ENCODE measurements around the gene WIZ. TPM values are rescaled to one million over a fixed set of nuclear protein-coding genes. Genes with fewer than 3 reads are reported as not detected.

WIZ gene
- 15.5 to 24.5 TPM (median 22.0 TPM) in 5 replicates for total RNA-seq (2022; extraction: Qiagen RNA extraction; ENCODE audit: low read depth)

GRCh38 chr19:15449620-15450527 lies at the start of gene WIZ:
WIZ (minus strand) TSS chr19:15449956; CDS start chr19:15448307, 1,649 bp downstream.

GRCh38 chr19:15479391-15480345 lies 29.9 kb upstream of the WIZ start, which contains the start of gene PGLYRP2:
PGLYRP2 (minus strand) TSS chr19:15479501; CDS start chr19:15479371, 130 bp downstream.

DNA sequence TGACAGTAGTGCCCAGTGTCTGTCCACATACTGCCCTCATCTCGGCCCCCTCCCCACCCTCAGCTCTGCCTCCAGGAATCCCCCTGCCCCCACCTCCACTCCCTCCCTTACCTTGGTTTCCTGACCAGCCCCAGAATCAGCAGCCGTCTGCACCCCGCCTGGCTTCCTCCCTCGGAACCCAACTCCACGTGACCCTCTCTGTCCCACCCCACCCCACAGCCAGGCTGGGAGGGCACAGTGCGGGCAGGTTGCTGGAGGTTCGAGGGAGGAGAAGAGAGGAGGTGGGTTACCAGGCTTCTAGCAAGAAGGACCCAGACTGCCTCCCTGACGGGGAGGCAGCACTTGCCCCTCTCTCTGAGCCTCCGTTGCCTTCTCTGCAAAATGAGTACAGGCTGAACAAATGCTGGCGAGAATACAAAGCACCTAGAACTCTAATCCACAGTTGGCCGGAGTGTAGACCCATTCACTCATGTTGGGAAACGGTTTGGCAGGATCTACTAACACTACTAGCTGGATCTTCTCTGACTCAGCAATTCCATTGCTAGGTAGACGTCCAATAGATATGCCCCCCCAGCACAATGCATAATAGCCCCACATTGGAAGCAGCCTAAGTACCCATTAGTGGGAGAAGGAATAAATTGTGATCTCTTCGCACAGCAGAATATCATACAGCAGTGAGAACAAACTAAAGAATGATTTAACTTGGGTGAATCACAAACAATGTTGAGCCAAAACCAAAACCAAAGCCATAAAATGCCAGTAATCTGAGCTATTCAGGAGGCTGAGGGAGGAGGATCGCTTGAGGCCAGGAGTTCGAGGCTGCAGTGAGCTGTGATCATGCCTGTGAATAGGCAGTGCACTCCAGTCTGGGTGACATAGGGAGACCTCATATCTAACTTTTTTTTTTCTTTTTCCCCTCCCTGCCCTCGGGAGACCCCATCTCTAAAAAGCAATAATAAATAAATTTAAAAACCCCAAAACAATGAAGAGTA lies 14.9 kb upstream of the WIZ start, which contains the start of gene RASAL3:
TSS of gene RASAL3 (minus strand) at position 151 of the 992 bp plus-strand sequence. CDS start 186 bp downstream, outside the sequence.

DNA sequence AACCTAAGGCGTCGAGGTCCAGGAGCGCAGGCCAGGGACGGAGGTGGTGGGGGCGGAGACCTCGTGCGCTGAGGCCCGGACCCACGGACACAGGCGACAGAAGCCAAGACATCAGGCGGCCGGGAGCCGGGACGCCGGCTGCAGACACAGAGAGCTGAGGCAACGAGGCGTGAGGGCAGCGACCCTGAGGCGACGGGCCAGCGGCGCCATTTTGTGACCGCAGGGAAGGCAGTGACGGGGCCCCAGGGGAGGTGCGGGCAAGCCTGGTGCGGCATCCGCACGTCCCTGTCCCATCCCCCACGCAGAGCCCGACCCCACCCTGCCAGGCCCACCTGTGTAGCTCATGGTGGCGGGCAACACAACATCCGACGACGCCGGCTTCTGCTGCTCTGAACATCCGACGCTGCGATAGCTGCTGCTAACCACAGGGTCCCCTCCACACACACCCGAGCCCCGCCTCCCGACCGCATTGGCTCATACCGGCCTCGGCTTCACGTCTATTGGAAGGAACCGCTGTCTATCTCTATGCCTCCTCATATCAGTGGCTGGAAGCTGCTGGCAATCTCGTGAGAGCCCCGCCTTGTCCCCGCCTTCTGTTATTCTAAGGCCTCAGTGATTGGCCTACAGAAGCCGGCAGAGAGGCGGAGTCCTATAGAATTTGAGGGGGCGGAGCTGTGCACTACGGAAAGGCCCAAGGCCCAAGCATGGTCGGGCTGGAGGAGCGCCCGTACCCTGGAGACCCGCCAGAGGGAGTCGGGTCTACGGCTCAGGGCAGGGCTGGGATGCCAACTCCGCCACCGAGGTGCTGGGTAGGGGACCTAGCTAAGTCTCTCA lies 31.0 kb downstream of the WIZ start, which contains the start of gene AKAP8L:
TSS of gene AKAP8L (minus strand) at position 410 of the 834 bp plus-strand sequence. CDS start at position 345, 65 bp downstream.

GRCh38 chr19:15379083-15379998 lies 70.4 kb downstream of the WIZ start, which contains the start of gene AKAP8:
AKAP8 (minus strand) TSS chr19:15379787; CDS start chr19:15379731, 56 bp downstream.

Other genes starting within 250 kb of the WIZ start
- gene NOTCH3, start 249.0 kb downstream of the WIZ start, total RNA-seq (2022; extraction: Qiagen RNA extraction; ENCODE audit: low read depth): 7.9 to 10.2 TPM (median 9.9 TPM) in 5 replicates
- gene EPHX3, start 217.5 kb downstream of the WIZ start, total RNA-seq (2022; extraction: Qiagen RNA extraction; ENCODE audit: low read depth): 0.05 to 0.10 TPM in 2 of 5 replicates, not detected in the others
- gene BRD4, start 117.4 kb downstream of the WIZ start, total RNA-seq (2022; extraction: Qiagen RNA extraction; ENCODE audit: low read depth): 24.2 to 33.9 TPM (median 29.9 TPM) in 5 replicates
- 15.7 to 20.3 TPM (median 18.1 TPM) in 5 replicates for gene AKAP8, start 70.2 kb downstream of the WIZ start, total RNA-seq (2022; extraction: Qiagen RNA extraction; ENCODE audit: low read depth)
- 34.8 to 41.9 TPM (median 38.5 TPM) in 5 replicates for gene AKAP8L, start 31.0 kb downstream of the WIZ start, total RNA-seq (2022; extraction: Qiagen RNA extraction; ENCODE audit: low read depth)
- 0.05 TPM in 1 of 5 replicates, not detected in the others for gene RASAL3, start 14.6 kb upstream of the WIZ start, total RNA-seq (2022; extraction: Qiagen RNA extraction; ENCODE audit: low read depth)
- gene PGLYRP2, start 29.5 kb upstream of the WIZ start, total RNA-seq (2022; extraction: Qiagen RNA extraction; ENCODE audit: low read depth): 0.07 to 0.10 TPM in 2 of 5 replicates, not detected in the others
- 0.04 to 0.08 TPM (median 0.08 TPM) in 5 replicates for gene CYP4F22, start 58.6 kb upstream of the WIZ start, total RNA-seq (2022; extraction: Qiagen RNA extraction; ENCODE audit: low read depth)
- not detected in 5 replicates for gene CYP4F8, start 165.3 kb upstream of the WIZ start, total RNA-seq (2022; extraction: Qiagen RNA extraction; ENCODE audit: low read depth)
- 1.8 to 3.2 TPM (median 2.6 TPM) in 5 replicates for gene CYP4F3, start 190.9 kb upstream of the WIZ start, total RNA-seq (2022; extraction: Qiagen RNA extraction; ENCODE audit: low read depth)
- 1.4 to 3.3 TPM (median 1.9 TPM) in 5 replicates for gene CYP4F12, start 223.1 kb upstream of the WIZ start, total RNA-seq (2022; extraction: Qiagen RNA extraction; ENCODE audit: low read depth)

Data from A549 treated with DMSO at 1 μM for 4 hours (cell line).